Neural cell (in vitro differentiated cells): ENCODE results near the gene CDH4. TPM values are rescaled to one million over a fixed set of nuclear protein-coding genes. Genes with fewer than 3 reads are reported as not detected.

Experiments
- H2AFZ ChIP-seq: fragments of 200-600, 300-800 bp; sonication (generic), shearing (Covaris generic); 2 replicates; pipeline ENCODE4 v1.6.0; 2014; ENCODE audit warnings: low read depth, mild to moderate bottlenecking, antibody characterized with exemption, low read length, moderate library complexity
- H3F3A ChIP-seq: fragments of 200-600 bp; shearing (Covaris generic); 2 replicates; pipeline ENCODE4 v1.6.1; 2016; ENCODE audit warnings: mild to moderate bottlenecking, moderate library complexity, mixed read lengths, antibody characterized with exemption, low read length; ENCODE audit not compliant: insufficient read depth, poor library complexity, severe bottlenecking
- H3K27ac ChIP-seq: fragments of 200-600, 300-800 bp; sonication (generic), shearing (Covaris generic); 2 replicates; pipeline ENCODE4 v1.5.1; 2014; ENCODE audit warnings: mild to moderate bottlenecking, low read length, moderate library complexity
- H3K27me3 ChIP-seq: fragments of 300-800, 200-600 bp; sonication (generic), shearing (Covaris generic); 2 replicates; pipeline ENCODE4 v1.6.0; 2014; ENCODE audit warnings: mild to moderate bottlenecking, low read depth, low read length, moderate library complexity; ENCODE audit not compliant: insufficient read depth
- H3K36me3 ChIP-seq: fragments of 300-800, 200-600 bp; sonication (generic), shearing (Covaris generic); 2 replicates; pipeline ENCODE4 v1.5.1; 2014; ENCODE audit warnings: mild to moderate bottlenecking, antibody characterized with exemption, low read length, moderate library complexity; ENCODE audit not compliant: insufficient read depth
- H3K4me2 ChIP-seq: fragments of 300-800, 200-600 bp; sonication (generic), shearing (Covaris generic); 2 replicates; pipeline ENCODE4 v1.6.0; 2014; ENCODE audit warnings: mild to moderate bottlenecking, low read length
- H3K4me3 ChIP-seq: fragments of 300-800, 200-600 bp; sonication (generic), shearing (Covaris generic); 2 replicates; pipeline ENCODE4 v1.5.1; 2014; ENCODE audit warnings: mild to moderate bottlenecking, low read length, moderate library complexity
- H3K79me2 ChIP-seq: fragments of 200-600 bp; shearing (Covaris generic); replicated peaks from 2 replicates; pipeline ENCODE4 v1.6.0; 2014; ENCODE audit warnings: mild to moderate bottlenecking, low read length, moderate library complexity; ENCODE audit not compliant: insufficient read depth
- H3K9ac ChIP-seq: fragments of 300-800, 200-600 bp; sonication (generic), shearing (Covaris generic); 2 replicates; pipeline ENCODE4 v1.6.1; 2016; ENCODE audit warnings: mild to moderate bottlenecking, low read length, mixed read lengths
- H3K9me2 ChIP-seq: fragments of 200-600 bp; shearing (Covaris generic); 2 replicates; pipeline ENCODE4 v1.6.1; 2016; ENCODE audit warnings: mild to moderate bottlenecking, low read length, mixed read lengths; ENCODE audit not compliant: insufficient read depth
- H3K9me3 ChIP-seq: fragments of 200-600, 300-800 bp; sonication (generic), shearing (Covaris generic); 2 replicates; pipeline ENCODE4 v1.6.1; 2016; ENCODE audit warnings: mild to moderate bottlenecking, mixed run types, low read length, moderate library complexity, mixed read lengths
- H4K20me1 ChIP-seq: fragments of 200-600 bp; shearing (Covaris generic); 2 replicates; pipeline ENCODE4 v1.6.1; 2016; ENCODE audit warnings: mild to moderate bottlenecking, mixed run types; ENCODE audit not compliant: insufficient read depth
- CTCF ChIP-seq: fragments of 450-650 bp; IDR thresholded peaks from 2 replicates; pipeline ENCODE4 v1.5.1; 2014; ENCODE audit warnings: antibody characterized with exemption, mild to moderate bottlenecking, moderate library complexity; ENCODE audit not compliant: poor library complexity, severe bottlenecking
- EP300 ChIP-seq: fragments of 450-650 bp; conservative IDR thresholded peaks from 2 replicates; pipeline ENCODE4 v1.6.1; 2014; ENCODE audit warnings: antibody characterized with exemption, mild to moderate bottlenecking, moderate library complexity; ENCODE audit not compliant: poor library complexity, severe bottlenecking
- EZH2 ChIP-seq: fragments of 200-600, 300-800 bp; shearing (Covaris generic), sonication (generic); IDR thresholded peaks from 2 replicates; pipeline ENCODE4 v1.6.1; 2014; ENCODE audit warnings: antibody characterized with exemption, low read length, borderline replicate concordance, mild to moderate bottlenecking; ENCODE audit not compliant: insufficient read depth, poor library complexity, severe bottlenecking
- MXI1 ChIP-seq: fragments of 450-650 bp; conservative IDR thresholded peaks from 2 replicates; pipeline ENCODE4 v1.6.1; 2014; ENCODE audit warnings: antibody characterized with exemption, mild to moderate bottlenecking; ENCODE audit not compliant: poor library complexity, severe bottlenecking
- POLR2AphosphoS5 ChIP-seq: IDR thresholded peaks from 2 replicates; pipeline ENCODE4 v1.6.1; 2012
- RAD21 ChIP-seq: fragments of 450-650 bp; conservative IDR thresholded peaks from 2 replicates; pipeline ENCODE4 v1.6.1; 2014; ENCODE audit warnings: antibody characterized with exemption, mild to moderate bottlenecking, moderate library complexity
- REST ChIP-seq: IDR thresholded peaks from 2 replicates; pipeline ENCODE4 v1.6.1; 2012; ENCODE audit warnings: borderline replicate concordance
- SMC3 ChIP-seq: fragments of 450-650 bp; conservative IDR thresholded peaks from 2 replicates; pipeline ENCODE4 v1.6.1; 2014; ENCODE audit warnings: antibody characterized with exemption, mild to moderate bottlenecking, moderate library complexity; ENCODE audit not compliant: poor library complexity
- TAF1 ChIP-seq: IDR thresholded peaks from 2 replicates; pipeline ENCODE4 v1.6.1; 2012; ENCODE audit warnings: low read depth
- polyA plus RNA-seq: library from polyadenylated mRNA; depleted of rRNA; stranded (reverse); fragments of >200 nt; gene quantifications from 2 replicates; pipeline ENCODE4 v1.2.3, GENCODE V29; 2014

CDH4 gene
- polyA plus RNA-seq, 1 donor from 2014 or later: 24.6 TPM

GRCh38 chr20:61262036-61262435, 10.0 kb downstream of the CDH4 start:
- Histone ChIP-seq H3F3A (no peaks in the 10 kb centered on the region), H3K4me2 (no peak overlapping the region), H3K27ac (no peak overlapping the region), H3K36me3 (peaks cover 6% of the 10 kb centered on the region), H3K79me2 (peaks cover 3% of the 10 kb centered on the region), H2AFZ (no peak overlapping the region), H3K9ac (no peak overlapping the region), H3K27me3 (no peaks in the 10 kb centered on the region), H4K20me1 (no peaks in the 10 kb centered on the region), H3K9me2 (no peaks in the 10 kb centered on the region), H3K9me3 (no peaks in the 10 kb centered on the region), H3K4me3 (no peak overlapping the region)
- TF ChIP-seq CTCF: no peak
- TF ChIP-seq TAF1: no peak
- no peak for TF ChIP-seq MXI1
- TF ChIP-seq RAD21: no peak
- TF ChIP-seq REST: no peak
- no peak for TF ChIP-seq EP300
- no peak for TF ChIP-seq EZH2
- no peak for TF ChIP-seq POLR2AphosphoS5
- no peak for TF ChIP-seq SMC3

GRCh38 chr20:61262514-61262913, 10.5 kb downstream of the CDH4 start:
- H3F3A ChIP-seq: no peaks in the 10 kb centered on the region
- peaks cover 3% of the 10 kb centered on the region for H3K79me2 ChIP-seq
- no peak overlapping the region for H3K4me2 ChIP-seq
- H3K27ac ChIP-seq: no peak overlapping the region
- no peak overlapping the region for H2AFZ ChIP-seq
- TF ChIP-seq SMC3 (no peak), RAD21 (no peak), CTCF (no peak), MXI1 (no peak), REST (no peak), POLR2AphosphoS5 (no peak)
- H3K27me3 ChIP-seq: no peaks in the 10 kb centered on the region
- H3K9ac ChIP-seq: no peak overlapping the region
- no peaks in the 10 kb centered on the region for H3K9me2 ChIP-seq
- H4K20me1 ChIP-seq: no peaks in the 10 kb centered on the region
- peaks cover 6% of the 10 kb centered on the region for H3K36me3 ChIP-seq
- no peaks in the 10 kb centered on the region for H3K9me3 ChIP-seq
- no peak overlapping the region for H3K4me3 ChIP-seq
